HG02678 (cell line): ENCODE measurements around the gene LTA4H.

ENCODE experiments used
- ATAC-seq: cut with Tn5 transposase; IDR thresholded peaks from one replicate; pipeline ENCODE4 v1.9.1; 2021; ENCODE audit warnings: mild to moderate bottlenecking, moderate library complexity; ENCODE audit not compliant: unreplicated experiment

The LTA4H gene

DNA sequence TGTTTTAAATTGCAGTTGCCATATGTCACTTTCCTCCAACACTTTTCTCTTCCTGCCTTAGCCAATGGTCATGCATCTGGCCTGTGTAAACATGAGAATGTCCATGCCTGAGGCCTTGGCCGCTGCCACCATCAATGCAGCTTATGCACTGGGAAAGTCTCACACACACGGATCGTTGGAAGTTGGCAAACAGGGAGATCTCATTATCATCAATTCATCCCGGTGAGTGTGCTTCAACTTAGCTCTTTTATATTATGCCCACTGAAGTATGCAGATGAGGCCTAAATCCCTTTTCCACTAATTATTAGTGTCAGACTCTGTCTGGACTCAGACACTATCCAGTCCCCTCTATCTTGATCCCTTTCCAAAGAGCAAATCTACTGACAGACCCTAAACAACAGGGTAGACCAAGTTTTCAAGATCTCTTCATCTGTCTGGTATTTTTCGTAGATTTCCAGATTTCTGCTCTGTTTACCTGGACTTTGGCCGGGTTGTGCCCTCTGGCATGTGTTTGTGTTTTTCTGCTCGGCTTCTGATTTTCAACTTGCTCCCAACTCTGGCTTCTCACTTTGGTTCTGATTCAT is 69.0 kb downstream of the LTA4H start:
- ATAC-seq, result no peak

DNA sequence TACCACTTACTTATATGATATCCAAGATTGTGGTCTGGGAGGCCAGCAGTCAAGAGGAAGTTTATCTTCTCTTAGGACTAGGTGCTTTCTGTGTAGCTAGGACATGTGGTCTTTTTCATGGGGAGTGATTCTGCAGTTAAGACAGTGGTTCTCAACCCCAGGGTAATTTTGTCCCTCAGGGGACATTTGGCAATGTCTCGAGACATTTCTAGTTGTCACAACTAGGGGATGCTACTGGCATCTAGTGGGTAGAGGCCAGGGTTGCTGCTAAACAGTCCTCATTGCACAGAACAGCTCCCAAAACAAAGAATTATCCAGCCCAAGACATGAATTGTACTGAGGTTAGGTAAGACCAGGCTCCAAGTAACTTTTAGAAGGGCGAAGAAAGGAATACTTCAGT is 72.3 kb downstream of the LTA4H start:
- ATAC-seq, result no peak

DNA sequence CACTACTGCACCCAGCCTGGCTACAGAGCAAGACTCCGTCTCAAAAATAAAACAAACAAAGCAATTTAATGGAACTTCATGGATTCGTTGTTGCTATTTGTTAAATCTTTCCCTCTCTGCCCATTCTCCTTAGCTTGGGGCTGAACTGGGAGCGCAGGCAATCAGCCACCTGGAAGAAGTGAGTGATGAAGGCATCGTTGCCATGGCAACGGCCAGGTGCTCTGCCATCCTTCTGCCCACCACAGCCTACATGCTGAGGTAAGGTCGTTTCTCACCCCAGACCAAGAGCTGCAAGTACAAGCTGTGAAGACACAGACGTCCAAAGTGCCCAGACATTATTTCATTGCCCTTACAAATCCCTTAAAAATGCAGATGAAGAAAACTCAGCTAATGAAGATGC is 73.2 kb downstream of the LTA4H start:
- ATAC-seq, result no peak

DNA sequence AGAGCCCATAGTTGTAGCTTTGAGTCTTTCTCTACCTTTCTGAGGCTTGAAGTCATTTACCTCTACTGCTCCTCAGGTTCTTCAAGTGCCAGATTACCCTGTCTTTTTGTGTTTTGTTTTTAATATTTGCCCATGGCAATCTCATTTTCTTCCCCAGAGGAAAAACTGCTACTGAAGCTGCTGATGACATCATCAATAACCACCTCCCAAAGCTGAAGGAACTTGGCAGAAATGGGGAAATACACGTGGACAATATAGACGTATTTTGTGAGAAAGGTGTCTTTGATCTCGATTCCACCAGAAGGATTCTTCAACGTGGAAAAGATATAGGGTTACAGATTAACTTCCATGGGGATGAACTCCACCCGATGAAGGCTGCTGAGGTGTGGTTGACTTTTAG is 75.1 kb downstream of the LTA4H start:
- ATAC-seq, result no peak

DNA sequence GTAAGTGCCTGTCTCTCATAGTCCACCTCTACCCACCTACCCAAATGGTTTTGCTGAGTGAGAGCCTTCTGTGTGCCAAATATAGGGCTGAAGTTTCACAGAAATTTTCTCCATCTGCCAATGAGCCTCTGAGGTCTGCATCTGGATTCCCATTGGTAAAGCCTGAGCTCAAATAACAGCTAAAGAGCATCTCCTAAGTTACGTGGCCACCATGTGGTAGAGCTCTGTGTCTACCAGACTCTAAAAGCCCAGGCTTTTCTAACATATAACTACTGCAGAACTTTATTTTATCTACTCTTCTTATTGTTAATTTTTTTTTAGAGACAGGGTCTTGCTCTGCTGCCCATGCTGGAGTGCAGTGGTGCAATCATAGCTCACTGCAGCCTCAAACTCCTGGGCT is 76.3 kb downstream of the LTA4H start:
- ATAC-seq, result no peak

DNA sequence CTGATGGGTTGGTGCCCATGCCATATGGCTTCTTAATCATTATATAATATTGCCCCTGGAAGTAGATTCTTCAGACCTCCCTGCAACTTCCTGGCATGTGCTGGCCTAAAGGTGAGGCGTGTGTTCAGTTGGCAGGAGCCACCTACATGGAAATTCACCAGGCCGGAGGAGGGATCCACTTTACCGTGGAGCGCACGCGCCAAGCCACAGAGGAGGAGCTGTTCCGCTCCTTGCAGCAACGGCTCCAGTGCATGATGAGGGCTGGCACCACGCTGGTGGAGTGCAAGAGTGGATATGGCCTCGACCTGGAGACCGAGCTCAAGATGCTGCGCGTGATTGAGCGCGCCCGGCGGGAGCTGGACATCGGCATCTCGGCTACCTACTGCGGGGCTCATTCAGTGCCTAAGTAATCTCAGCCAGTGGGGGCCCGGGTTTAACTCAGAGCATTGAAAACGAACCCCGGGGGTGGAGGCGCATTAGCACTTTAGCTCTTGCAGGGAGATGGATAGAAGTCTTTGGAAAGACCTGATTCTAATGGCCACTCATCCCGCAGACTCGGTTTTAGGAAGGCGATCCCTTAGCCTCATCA is 78.7 kb downstream of the LTA4H start:
- ATAC-seq, result no peak

DNA sequence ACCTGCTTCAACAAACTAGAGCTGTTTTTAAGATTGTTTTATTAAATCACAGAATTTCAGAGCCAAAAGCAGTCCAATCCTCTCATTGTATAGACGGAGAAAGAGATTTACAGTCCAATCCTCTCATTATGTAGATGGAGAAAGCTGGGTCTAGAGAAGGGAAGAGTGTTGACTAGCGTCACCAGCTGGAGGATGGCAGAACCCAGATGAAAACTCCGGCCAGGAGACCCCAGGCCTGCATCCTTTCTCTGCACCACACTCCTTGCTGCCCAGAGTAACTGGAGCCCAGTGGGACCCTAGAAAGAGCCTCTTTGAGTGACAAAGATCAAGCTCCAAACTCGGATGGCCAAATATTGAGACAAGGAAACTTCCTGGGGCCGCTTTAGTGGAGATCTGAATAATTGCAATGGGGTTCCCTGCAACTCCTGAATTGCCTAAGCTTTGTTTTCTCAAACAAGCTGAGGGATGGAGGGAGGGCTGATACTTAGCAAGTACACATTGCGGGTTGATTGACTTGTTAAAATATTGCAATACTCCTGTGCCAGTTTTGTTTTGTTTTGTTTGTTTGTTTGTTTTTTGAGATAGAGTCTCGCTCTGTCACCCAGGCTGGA is 79.7 kb downstream of the LTA4H start:
- ATAC-seq, result no peak

DNA sequence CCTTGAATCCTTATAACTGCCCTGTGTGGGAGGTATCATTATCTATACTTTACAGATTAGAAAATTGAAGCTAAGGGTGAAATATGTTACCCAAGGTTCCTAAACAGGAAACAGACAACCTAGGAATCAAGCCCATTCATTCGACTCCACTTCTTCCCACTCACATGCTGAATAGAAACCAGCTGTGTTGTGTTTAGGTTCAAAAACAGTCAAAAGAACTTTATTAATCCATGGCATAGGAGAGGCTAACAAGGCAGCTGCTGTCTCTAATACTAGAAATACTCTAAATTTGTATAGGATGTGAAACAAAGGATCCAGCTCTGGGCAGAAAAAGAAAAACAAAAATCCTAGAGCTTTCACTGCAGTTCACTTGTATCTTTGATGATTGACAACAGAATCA is 82.4 kb downstream of the LTA4H start:
- ATAC-seq, result no peak

DNA sequence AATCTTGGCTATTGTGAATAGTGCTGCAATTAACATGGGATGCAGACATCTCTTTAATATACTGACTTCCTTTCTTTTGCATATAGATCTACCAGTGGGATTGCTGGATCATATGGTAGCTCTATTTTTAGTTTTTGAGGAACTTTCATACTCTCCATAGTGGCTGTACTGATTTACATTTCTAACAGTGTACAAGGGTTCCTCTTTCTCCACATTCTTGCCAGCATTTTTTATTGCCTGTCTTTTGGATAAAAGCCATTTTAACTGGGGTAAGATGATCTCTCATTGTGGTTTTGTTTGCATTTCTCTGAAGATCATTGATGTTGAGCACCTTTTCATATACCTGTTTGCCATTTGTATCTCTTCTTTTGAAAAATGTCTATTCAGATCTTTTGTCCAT is 83.9 kb downstream of the LTA4H start:
- no peak for ATAC-seq
